NCI-H2081 treated with DMSO at 0.1 percent for 48 hours (cell line): ENCODE data around the gene CHST8.
"Not testable (repeated sequence)": the region's sequence is repeated elsewhere in the genome, so short reads cannot be mapped to it uniquely, and the experiment has no call there.

Source experiments
- DNase-seq: peaks from one replicate; lab custom pipeline; 2025; lab: John Stamatoyannopoulos, UW

Gene CHST8

GRCh38 chr19:33812388-33813330 lies 190.9 kb downstream of the CHST8 start:
- DNase-seq: no peak

GRCh38 chr19:33813391-33814101 lies 191.8 kb downstream of the CHST8 start:
- DNase-seq: no peak

- DNase-seq: no peak
Observed at GRCh38 chr19:33814181-33815165, 192.7 kb downstream of the CHST8 start.

GRCh38 chr19:33815380-33816340 lies 193.9 kb downstream of the CHST8 start:
- no peak for DNase-seq

GRCh38 chr19:33818411-33818810 lies 196.7 kb downstream of the CHST8 start:
- no peak for DNase-seq

- DNase-seq: not testable (repeated sequence)
Observed at GRCh38 chr19:33819078-33819477, 197.3 kb downstream of the CHST8 start.

- DNase-seq: no peak
Observed at GRCh38 chr19:33819506-33819879, 197.7 kb downstream of the CHST8 start.

GRCh38 chr19:33819880-33820781 lies 198.4 kb downstream of the CHST8 start:
- DNase-seq: no peak

GRCh38 chr19:33821871-33822270 lies 200.1 kb downstream of the CHST8 start:
- no peak for DNase-seq
